C4-2B (cell line): ENCODE data around the gene SLC23A1.

Experiments
- H3K27ac ChIP-seq: fragments of 450-650 bp; 2 replicates; pipeline ENCODE4 v1.5.1; 2017
- ZFX ChIP-seq: fragments of 450-650 bp; IDR thresholded peaks from 2 replicates; pipeline ENCODE4 v1.6.1; 2017
- TF ChIP-seq, protein P1 (sequence below): fragments of 450-650 bp; conservative IDR thresholded peaks from 2 replicates; pipeline ENCODE4 v1.5.1; 2017; ENCODE audit warnings: mild to moderate bottlenecking

The SLC23A1 gene

DNA sequence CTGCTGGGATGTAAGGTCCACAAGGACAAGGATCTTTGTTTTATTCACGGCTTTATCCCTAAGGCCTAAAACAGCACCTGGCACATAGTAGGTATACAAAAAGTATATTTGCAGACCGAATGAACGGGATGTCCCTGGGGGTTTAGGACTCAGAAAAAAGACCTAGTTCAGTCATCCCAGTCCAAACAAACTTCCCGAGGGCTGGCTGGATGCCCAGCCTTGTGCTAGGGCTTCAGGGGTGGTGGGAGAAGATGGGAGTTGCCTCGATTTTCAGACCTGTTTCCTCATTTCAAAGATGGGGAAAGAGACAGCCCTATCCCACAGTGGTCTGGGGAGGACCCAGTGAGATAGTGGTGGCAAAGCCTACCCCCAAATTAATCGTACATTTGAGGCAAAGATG is 14.8 kb upstream of the SLC23A1 start:
- no peak overlapping the region for H3K27ac ChIP-seq
- no peak for TF ChIP-seq ZFX
- TF ChIP-seq, protein P1, sequence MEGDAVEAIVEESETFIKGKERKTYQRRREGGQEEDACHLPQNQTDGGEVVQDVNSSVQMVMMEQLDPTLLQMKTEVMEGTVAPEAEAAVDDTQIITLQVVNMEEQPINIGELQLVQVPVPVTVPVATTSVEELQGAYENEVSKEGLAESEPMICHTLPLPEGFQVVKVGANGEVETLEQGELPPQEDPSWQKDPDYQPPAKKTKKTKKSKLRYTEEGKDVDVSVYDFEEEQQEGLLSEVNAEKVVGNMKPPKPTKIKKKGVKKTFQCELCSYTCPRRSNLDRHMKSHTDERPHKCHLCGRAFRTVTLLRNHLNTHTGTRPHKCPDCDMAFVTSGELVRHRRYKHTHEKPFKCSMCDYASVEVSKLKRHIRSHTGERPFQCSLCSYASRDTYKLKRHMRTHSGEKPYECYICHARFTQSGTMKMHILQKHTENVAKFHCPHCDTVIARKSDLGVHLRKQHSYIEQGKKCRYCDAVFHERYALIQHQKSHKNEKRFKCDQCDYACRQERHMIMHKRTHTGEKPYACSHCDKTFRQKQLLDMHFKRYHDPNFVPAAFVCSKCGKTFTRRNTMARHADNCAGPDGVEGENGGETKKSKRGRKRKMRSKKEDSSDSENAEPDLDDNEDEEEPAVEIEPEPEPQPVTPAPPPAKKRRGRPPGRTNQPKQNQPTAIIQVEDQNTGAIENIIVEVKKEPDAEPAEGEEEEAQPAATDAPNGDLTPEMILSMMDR: no peak

DNA sequence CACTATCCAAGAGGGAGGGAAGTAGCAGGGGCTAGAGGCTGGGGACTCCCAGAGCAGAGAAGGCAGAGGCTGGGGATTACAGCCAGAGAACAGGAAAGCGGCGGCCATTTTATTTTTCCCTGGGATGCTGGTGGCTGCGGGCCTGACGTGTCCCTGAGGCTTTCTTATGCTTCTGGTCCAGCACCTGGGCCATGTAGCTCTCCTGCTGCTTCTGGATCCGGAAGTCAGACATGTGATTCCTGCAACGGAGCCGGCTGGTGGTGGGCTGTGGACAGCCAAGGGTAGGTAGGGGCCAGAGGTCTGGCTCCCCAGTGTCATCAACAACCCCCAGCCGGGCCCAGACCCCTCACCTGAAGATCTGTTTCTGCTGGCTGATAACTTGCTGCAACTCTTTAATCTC is 13.6 kb upstream of the SLC23A1 start:
- no peak overlapping the region for H3K27ac ChIP-seq
- no peak for TF ChIP-seq ZFX
- TF ChIP-seq, protein P1: no peak

DNA sequence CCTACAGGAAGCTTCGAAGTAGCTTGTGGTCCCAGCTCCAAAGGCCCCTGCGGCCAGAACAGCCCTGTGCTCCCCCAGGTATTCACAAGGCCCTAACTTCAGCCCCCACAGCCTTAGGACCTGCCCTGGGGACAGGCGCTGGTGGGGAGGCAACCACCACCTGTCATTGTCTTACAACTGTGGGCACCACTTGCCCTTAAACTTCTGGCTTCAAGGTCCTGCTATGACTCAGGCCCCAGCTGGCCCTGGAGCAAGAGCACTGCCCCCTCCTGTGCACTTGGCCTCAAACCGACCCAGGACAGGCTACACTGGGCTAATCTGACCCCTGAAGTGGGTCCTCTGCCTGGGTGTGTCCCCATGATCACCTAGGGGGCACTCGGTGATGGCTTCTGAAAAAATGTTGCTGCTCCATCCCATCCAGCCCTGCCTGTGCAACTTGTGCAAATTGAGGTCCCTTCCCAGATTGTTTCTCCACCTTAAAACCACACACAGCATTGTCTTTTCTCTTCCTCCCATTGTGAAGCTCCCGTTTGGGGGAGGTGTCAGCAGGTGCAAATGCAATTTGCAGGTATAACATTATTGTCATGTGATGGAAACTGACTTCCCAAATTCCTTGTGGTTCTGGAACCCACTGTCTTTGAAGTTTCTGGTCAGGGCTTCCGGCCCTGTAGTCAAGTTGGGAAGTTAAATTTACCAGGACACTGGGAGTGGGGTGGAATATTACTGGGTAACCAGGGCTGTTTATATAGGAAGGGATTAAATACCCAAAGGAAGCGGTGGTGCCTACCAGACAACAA is 12.9 kb upstream of the SLC23A1 start:
- TF ChIP-seq, protein P1: no peak
- no peak for TF ChIP-seq ZFX
- no peak overlapping the region for H3K27ac ChIP-seq

DNA sequence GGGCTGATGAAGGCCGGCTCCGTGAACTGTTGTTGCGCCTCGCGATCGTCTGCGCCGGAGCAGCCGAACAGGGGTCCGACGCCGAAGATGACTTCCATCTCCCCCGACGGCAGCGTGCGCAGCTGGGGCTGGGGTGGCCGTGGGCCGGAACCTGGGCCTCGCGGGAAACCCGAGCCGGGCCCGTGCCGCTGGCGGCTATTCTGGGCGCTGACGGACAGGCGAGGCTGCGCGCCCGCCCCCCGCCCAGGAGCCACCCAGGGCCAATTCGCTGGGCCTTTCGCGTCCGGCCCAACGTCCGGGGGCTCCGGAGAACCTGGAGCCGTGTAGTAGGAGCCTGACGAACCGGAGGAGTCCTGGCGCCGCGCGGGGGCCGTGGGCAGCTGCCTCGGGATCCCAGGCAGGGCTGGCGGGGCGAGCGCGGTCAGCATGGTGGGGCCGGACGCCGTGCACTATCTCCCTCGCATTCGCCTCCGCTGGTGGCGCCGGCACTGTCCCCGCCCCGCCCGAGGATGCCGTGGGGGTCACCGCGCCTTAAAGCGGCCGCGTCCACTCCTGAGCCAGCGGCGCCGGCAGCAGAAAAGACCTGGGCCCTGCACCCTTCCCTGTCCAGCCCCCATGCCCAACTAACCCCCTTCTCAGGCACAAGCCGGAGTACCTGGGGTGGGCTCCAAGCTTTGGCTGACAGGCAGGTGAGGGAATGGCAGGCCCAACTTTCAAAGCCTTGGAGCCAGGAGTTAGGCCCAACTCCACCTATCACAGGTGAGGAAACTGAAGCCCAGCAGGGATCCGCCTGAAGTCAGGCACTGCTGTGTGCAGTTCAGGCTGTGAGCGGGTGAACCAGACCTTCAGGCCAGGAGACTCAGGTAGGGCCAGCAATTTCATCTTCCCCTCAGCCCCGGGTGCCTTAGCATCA is 11.8 kb upstream of the SLC23A1 start, which contains the start of gene PROB1:
TSS of gene PROB1 (minus strand) at position 451 of the 913 bp plus-strand sequence. CDS start at position 428, 23 bp downstream.
- TF ChIP-seq ZFX: no peak
- H3K27ac ChIP-seq: no peak within 1 kb of the TSS

DNA sequence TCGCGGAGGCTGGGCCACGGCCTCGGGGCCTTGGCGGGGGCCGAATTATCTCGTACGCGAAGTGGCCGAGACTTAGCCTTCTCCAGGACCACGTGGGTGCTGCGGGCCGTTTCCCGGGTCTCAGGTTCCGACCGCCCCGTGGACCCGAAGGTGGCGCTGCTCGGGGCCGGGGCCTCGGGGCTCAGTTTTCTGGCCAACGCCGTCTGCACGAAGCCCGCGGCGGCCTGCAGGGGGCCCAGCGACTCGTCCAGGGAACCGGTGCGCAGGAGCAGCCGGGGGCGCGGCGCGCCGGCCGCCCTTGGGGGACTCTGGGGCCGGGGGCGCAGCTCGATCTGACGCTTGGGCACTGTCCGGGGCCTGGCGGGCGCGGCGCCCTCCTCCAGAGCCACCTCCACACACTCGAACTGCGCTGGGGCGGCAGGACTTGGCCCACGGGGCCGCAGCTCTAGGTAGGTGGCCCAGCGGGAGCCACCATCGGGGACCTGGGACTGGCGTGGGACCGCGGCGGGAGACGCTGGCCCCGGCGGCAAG is 11.1 kb upstream of the SLC23A1 start:
- TF ChIP-seq, protein P1: no peak
- no peak for TF ChIP-seq ZFX
- H3K27ac ChIP-seq: no peak overlapping the region

DNA sequence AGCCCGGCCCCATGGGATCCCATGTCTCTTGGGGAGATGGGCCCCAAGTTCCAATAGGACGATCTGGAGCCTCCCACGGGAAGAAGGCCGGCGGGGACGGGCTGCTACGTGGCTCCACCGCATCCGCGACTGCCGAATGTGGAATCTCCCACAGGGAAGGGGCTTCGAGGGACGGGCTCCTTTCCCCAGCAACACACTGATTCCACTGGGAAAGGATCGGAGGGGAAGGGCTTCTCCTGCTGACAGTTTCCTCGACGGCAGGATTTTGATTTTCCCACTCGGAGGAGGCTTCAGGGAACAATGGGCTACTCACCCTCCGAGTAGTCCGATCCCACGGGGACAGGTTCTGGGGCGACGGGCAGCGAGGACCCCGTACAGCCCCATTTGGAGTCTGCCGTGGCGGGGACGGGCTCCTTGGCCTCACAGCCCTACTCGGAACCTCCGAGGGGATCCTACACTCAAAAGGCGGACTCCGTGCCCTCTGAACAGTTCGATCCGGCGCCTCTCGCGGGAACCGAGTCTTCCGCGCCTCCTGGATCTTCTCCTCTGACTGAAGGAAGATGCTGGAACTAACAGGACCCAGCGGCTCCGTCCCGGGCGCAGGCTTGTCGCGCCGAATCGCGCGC is 10.5 kb upstream of the SLC23A1 start:
- TF ChIP-seq, protein P1: no peak
- no peak for TF ChIP-seq ZFX
- H3K27ac ChIP-seq: no peak overlapping the region

DNA sequence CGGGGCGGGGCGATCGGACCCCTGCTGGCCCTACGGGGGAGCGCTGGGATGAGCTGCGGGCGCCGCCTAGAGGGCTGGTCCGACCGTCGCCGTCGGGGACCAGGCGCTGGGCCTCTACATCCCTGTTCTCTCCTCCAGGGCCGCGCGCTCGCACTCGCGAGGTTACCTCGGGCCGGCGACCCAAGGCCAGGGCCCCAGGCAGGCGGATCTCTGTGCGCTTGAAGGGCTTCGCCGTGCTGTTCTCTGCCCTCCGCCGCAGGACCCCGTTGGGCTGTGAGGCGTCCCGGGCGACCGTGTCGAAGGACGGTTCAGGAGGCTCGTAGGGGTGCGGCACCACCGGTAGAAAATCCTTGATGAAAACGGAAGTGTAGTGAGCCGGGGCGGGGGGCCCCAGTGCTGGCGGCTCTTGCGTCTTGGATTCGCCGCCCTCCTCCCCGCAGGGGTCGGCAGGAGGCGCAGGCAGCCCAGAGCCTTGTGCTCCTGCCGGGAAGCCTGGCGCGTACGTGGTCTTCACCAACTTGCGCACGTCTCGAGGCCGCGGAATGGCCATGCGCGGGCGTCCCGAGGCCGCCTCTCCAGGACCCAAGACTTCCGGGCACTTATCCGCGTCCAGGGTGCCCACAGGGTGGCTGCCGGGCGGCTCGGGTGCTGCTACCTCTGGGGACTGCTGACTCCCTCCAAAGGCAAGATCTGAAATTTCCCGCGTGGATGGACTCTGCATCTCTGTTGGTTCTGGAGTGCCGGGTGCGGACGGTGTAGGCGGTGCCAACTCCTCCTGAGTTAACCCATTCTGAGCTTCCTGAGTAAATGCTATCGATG is 9.8 kb upstream of the SLC23A1 start:
- H3K27ac ChIP-seq: no peak overlapping the region
- no peak for TF ChIP-seq ZFX
- TF ChIP-seq, protein P1: no peak
